Panc1 (cell line): ENCODE results near the gene ACTL7B. TPM values are rescaled to one million over a fixed set of nuclear protein-coding genes. Genes with fewer than 3 reads are reported as not detected.

Source experiments
- ATAC-seq: fragments of 200-7000 bp; cut with Tn5 transposase; 2 replicates; pipeline ENCODE4 v1.9.1; 2020; ENCODE audit warnings: mild to moderate bottlenecking, moderate library complexity
- BruUV-seq: library from RNA; stranded (reverse); fragments of 400-500 nt; replicated peaks from 2 replicates; lab custom pipeline; 2021; lab: Mats Ljungman, UMichigan
- CTCF ChIA-PET: fragments of 300-600 bp; sonication (Branson Sonifier 250); formaldehyde crosslinking; loops from one replicate; lab custom pipeline; 2022; ENCODE audit warnings: antibody characterized with exemption; lab: Charles Lee
- POLR2A ChIA-PET: fragments of 300-600 bp; sonication (Branson Sonifier 250); formaldehyde crosslinking; loops from one replicate; lab custom pipeline; 2022; ENCODE audit warnings: antibody characterized with exemption; lab: Charles Lee
- DNase-seq: peaks from one replicate; pipeline ENCODE4 v3.0.0-alpha.2; 2010; ENCODE audit warnings: low read depth, low spot score
- H3K27ac ChIP-seq: 2 replicates; pipeline ENCODE4 v1.5.1; 2011; ENCODE audit warnings: mild to moderate bottlenecking, low read length, inconsistent platforms
- H3K27me3 ChIP-seq: fragments of 200-500 bp; sonication (Bioruptor generic); 2 replicates; pipeline ENCODE4 v1.6.0; 2014; ENCODE audit warnings: low read length, inconsistent platforms; ENCODE audit not compliant: control insufficient read depth, insufficient read depth
- H3K36me3 ChIP-seq: fragments of 200-500 bp; sonication (Bioruptor generic); 2 replicates; pipeline ENCODE4 v1.5.1; 2014; ENCODE audit warnings: inconsistent platforms, mild to moderate bottlenecking, low read length, moderate library complexity; ENCODE audit not compliant: control insufficient read depth, insufficient read depth
- H3K4me1 ChIP-seq: 2 replicates; pipeline ENCODE4 v1.5.1; 2011; ENCODE audit warnings: inconsistent platforms, mild to moderate bottlenecking, low read length, moderate library complexity; ENCODE audit not compliant: control insufficient read depth, insufficient read depth
- H3K4me3 ChIP-seq, 2 experiments: 2 replicates each; pipeline ENCODE4 v1.5.1; 2011 to 2012; ENCODE audit warnings: low read depth in 2 of 2, low read length in 2 of 2, mild to moderate bottlenecking in 2 of 2, inconsistent platforms in 1 of 2, moderate library complexity in 1 of 2
- H3K9me3 ChIP-seq: fragments of 200-500 bp; sonication (Bioruptor generic); 2 replicates; pipeline ENCODE4 v1.5.1; 2014; ENCODE audit warnings: low read depth, mild to moderate bottlenecking, inconsistent platforms, low read length, moderate library complexity; ENCODE audit not compliant: control insufficient read depth, insufficient read depth
- CTCF ChIP-seq: fragments of 450-650 bp; IDR thresholded peaks from 2 replicates; pipeline ENCODE4 v1.5.1; 2017; ENCODE audit warnings: mild to moderate bottlenecking
- POLR2AphosphoS5 ChIP-seq: IDR thresholded peaks from 2 replicates; pipeline ENCODE4 v1.6.1; 2012; ENCODE audit warnings: mild to moderate bottlenecking, low read depth, low read length, moderate library complexity
- REST ChIP-seq, 2 experiments: IDR thresholded peaks; 2 replicates each; pipeline ENCODE4 v1.6.1; 2011 to 2012; ENCODE audit warnings: low read depth in 2 of 2, control low read depth in 1 of 2, low read length in 1 of 2, mild to moderate bottlenecking in 1 of 2, moderate library complexity in 1 of 2; ENCODE audit not compliant: insufficient read depth in 1 of 2
- SIN3A ChIP-seq: IDR thresholded peaks from 2 replicates; pipeline ENCODE4 v1.6.1; 2012; ENCODE audit warnings: low read depth, mild to moderate bottlenecking, low read length, moderate library complexity, borderline replicate concordance; ENCODE audit not compliant: insufficient read depth
- TCF7L2 ChIP-seq: IDR thresholded peaks from 2 replicates; pipeline ENCODE4 v1.6.1; 2011; ENCODE audit warnings: mild to moderate bottlenecking, low read depth, low read length, inconsistent platforms
- in situ Hi-C: cut with HindIII; loops from 2 replicates; pipeline ENCODE4 v1.10.0; 2016; ENCODE audit warnings: low sequenced_read_pairs, low pct_unique_long_range_greater_than_20kb
- intact Hi-C: fragments of 100-400 bp; cut with micrococcal nuclease; formaldehyde crosslinking; loops from one replicate; pipeline ENCODE4 v1.10.0; 2022; ENCODE audit not compliant: unreplicated experiment
- total RNA-seq: library from RNA; stranded (reverse); gene quantifications from one replicate; pipeline ENCODE4 v1.2.1, GENCODE V29; 2021; ENCODE audit not compliant: unreplicated experiment

Gene ACTL7B
- total RNA-seq, 1 experiment from 2014 or later: not detected

GRCh38 chr9:108876425-108876824, 20.6 kb upstream of the ACTL7B start:
- no TSS peak for BruUV-seq
- Histone ChIP-seq H3K36me3 (peaks cover 13% of the 10 kb centered on the region; the same call in 1 of the 2 replicates), H3K27me3 (no peaks in the 10 kb centered on the region), H3K9me3 (no peaks in the 10 kb centered on the region), H3K4me1 (no peaks in the 10 kb centered on the region), H3K27ac (no peak overlapping the region), H3K4me3 (no peak overlapping the region)
- POLR2A ChIA-PET: no interaction called here
- CTCF ChIA-PET: no interaction called here
- in situ Hi-C loops: no loop called here
- DNase-seq (no peak), ATAC-seq (no peak)
- TF ChIP-seq REST (IDR thresholded peaks at IDR 0.05; ENCODE audit: insufficient read depth in 1 of 2, low read depth in 2 of 2, low read length in 1 of 2): no peak
- no peak for TF ChIP-seq POLR2AphosphoS5
- no peak for TF ChIP-seq CTCF
- TF ChIP-seq TCF7L2: no peak
- TF ChIP-seq SIN3A: no peak
- intact Hi-C loops: no loop called here

GRCh38 chr9:108874058-108874788, 18.4 kb upstream of the ACTL7B start:
- in situ Hi-C loops (no loop called here), intact Hi-C loops (no loop called here)
- BruUV-seq: no TSS peak
- TF ChIP-seq CTCF: no peak
- no peak for TF ChIP-seq TCF7L2
- TF ChIP-seq REST (IDR thresholded peaks at IDR 0.05; ENCODE audit: insufficient read depth in 1 of 2, low read depth in 2 of 2, low read length in 1 of 2): no peak
- TF ChIP-seq POLR2AphosphoS5: no peak
- no peak for TF ChIP-seq SIN3A
- Histone ChIP-seq H3K4me3 (no peak overlapping the region), H3K27ac (no peak overlapping the region), H3K27me3 (no peaks in the 10 kb centered on the region), H3K4me1 (no peaks in the 10 kb centered on the region), H3K9me3 (no peaks in the 10 kb centered on the region), H3K36me3 (peaks cover 9% of the 10 kb centered on the region; the same call in 1 of the 2 replicates)
- ATAC-seq (no peak), DNase-seq (no peak)
- ChIA-PET POLR2A (no interaction called here), CTCF (no interaction called here)
